ENCODE measurements around the gene PLD5.
"Not testable (repeated sequence)": the region's sequence is repeated elsewhere in the genome, so short reads cannot be mapped to it uniquely, and the experiment has no call there.

PLD5 gene

DNA sequence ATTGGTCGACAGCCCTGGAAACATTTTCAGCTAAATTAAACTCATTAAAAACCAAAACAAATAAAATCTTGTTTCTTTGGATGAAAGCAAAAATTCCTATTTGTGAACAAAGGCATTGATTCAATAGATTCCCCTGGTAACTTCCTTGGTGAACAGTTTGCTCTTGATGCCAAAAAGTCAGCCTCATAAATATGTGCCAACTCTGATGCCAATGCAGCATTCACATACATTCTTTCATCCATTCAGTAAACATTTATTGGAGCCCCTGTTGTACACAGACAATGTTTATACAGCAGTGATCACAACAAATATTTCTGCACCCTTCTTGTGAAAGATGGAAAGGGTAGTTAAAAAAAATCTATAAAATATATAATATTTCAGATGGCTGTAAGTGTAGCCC, 107.8 kb downstream of the PLD5 start:
- no peak for DNase-seq

GRCh38 chr1:242412921-242413320, 111.6 kb downstream of the PLD5 start:
- no peak for DNase-seq

- DNase-seq = no peak
Measured at GRCh38 chr1:242411901-242412300, 112.6 kb downstream of the PLD5 start.

GRCh38 chr1:242405947-242406346, 118.5 kb downstream of the PLD5 start:
- no peak for DNase-seq

GRCh38 chr1:242404296-242404695, 120.2 kb downstream of the PLD5 start:
- no peak for DNase-seq

- DNase-seq = no peak
Measured at GRCh38 chr1:242402956-242403355, 121.5 kb downstream of the PLD5 start.

GRCh38 chr1:242401937-242402336, 122.6 kb downstream of the PLD5 start:
- DNase-seq = no peak

- DNase-seq = no peak
Measured at GRCh38 chr1:242398351-242398750, 126.1 kb downstream of the PLD5 start.

- DNase-seq = no peak
Measured at GRCh38 chr1:242391896-242392295, 132.6 kb downstream of the PLD5 start.

DNA sequence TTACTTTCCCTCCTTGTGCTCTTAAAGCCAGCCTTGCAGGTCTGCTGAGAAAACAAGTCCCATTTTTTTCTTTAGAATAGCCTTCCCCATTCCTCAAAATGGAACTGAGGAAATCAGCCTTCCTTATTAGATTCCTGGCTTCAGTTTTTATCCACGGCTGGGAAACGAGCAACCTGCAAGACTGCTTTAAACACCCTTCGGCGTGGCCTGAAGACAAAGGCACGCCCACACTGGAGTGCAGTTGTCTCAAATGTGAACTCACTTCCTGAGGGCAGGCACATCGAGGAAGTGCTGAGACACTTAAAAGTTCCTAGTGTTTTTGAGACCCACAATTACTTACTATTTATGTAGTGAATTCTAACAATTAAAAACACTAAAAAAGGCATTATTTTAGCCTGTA, 148.4 kb downstream of the PLD5 start:
- DNase-seq = not testable (repeated sequence)

DNA sequence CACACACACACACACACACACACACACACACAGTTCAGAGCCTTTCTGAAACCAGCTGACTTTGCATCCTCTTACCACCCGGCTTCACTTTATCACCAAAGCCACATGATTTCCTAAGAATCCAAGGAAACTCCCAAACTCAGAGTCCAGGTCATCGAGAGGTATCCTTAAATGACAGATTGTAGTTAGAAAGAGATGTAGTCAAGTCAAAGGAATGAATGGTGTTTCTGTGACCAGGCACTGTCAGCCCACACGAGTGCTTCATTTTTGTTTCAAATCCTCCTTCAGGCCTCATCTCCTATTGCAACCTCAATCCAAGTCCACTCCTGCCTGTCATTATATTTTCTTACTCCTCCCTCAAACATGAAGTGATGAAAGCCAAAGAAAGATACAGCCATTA, 174.1 kb downstream of the PLD5 start:
- not testable (repeated sequence) for DNase-seq

GRCh38 chr1:242349636-242350035, 174.9 kb downstream of the PLD5 start:
- no peak for DNase-seq

DNA sequence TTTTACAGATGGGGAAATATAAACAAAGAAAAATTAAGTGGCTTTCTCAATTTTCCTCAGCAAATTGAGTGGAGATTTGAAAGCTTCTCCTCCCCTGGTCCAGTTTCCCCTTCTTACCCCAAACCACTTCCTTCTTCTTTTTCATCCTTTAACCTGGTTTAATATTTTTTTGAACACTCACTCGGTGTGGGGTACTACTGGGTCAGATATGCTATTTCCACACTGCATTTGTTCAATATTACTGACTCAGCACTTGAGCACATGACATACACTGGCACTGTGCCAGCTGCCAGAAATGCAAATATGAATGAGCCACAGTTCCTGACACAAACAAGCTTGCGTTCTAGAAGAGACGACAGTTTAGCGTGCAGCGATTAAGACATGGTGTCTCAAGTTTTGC, 193.6 kb downstream of the PLD5 start:
- DNase-seq = not testable (repeated sequence)

DNA sequence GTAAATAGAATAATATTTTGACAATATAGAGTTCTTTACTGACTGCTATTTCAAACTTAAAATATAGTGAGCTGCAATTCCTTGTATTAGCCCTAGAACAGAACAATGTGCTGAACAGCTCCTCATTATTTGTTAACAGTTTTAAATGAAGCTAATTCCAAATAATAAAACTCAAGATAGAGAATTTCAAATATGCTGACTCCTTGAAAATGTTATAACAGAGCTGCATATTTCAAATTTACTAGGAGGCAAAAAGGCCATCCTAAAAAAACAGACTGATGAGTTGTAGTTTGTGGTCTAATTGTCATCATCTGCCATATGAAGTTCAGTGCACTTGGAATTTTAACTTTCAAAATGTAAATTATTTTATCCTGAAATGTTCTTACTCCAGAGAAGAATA, 197.1 kb downstream of the PLD5 start:
- not testable (repeated sequence) for DNase-seq

- DNase-seq = not testable (repeated sequence)
Measured at GRCh38 chr1:242321981-242322380, 202.5 kb downstream of the PLD5 start.

GRCh38 chr1:242318140-242318539, 206.4 kb downstream of the PLD5 start:
- DNase-seq = no peak

- not testable (repeated sequence) for DNase-seq
Measured at GRCh38 chr1:242314865-242315264, 209.6 kb downstream of the PLD5 start.

DNA sequence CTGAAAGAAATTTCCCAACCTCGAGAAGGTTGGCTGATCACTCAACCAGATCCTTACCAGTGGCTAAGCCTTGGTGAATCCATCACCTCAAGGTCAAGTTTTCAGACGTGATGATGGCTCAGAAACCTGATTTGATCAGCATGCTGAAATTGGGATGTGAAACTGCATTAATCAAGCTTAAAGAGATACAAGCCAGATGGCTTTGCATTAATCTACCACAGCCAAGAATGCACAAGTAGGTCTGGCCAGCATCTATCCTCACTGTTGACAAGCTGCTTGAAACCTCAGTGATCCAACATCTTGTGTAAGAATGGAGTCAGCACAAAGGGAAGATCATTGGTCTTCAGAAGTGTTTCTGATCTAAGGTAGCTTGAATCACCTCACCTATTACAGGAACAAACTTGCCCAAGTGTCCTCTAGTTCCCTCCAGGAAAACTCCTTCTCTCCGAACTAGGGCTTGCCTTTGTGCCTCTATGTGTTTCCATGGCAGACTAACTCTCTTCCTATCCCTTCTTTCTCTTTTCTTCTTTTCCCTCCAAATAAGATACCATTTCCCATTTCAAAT, 210.3 kb downstream of the PLD5 start:
- DNase-seq = not testable (repeated sequence)

DNA sequence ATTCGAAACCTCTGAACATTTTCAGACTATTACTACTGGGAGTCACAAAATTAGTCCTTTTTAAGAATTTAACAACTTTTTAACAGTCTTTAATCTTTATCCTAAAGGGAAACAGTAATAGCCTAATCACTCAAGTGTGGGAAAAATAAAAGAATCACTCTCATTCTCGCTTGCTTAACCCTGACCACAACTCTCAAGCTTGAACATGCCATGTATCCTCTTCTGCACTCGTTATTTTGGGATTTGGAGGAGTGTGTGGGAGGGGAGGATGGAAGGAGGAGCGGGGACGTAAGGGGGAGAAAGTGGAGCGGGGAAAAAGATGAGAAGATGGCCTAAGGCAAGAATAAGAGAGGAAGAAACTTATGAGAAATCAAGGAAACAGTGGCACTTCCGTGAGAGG, 215.8 kb downstream of the PLD5 start:
- not testable (repeated sequence) for DNase-seq

- DNase-seq = not testable (repeated sequence)
Measured at GRCh38 chr1:242293781-242294180, 230.7 kb downstream of the PLD5 start.

- DNase-seq = not testable (repeated sequence)
Measured at GRCh38 chr1:242288067-242288466, 236.4 kb downstream of the PLD5 start.

GRCh38 chr1:242282758-242283485, 241.6 kb downstream of the PLD5 start:
- DNase-seq = not testable (repeated sequence)

GRCh38 chr1:242278406-242278805, 246.1 kb downstream of the PLD5 start:
- DNase-seq = not testable (repeated sequence)

- DNase-seq = not testable (repeated sequence)
Measured at GRCh38 chr1:242276769-242277168, 247.7 kb downstream of the PLD5 start.

DNA sequence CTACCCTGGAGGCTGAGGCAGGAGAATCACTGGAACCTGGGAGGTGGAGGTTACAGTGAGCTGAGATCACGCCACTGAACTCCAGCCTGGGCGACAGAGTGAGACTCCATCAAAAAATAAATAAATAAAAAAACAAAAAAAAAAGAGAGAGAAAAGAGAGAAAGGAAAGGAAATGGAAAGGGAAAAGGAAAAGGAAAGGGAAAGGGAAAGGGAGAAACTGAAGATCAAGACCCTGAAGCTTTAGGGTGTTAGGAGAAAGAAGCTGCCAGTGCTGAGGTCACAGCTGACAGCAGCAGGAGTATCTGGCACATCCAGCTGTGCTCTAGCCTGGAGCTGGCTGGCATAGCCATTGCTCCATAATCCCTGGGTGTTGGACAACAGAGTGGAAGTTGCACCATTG, 257.5 kb downstream of the PLD5 start:
- DNase-seq = not testable (repeated sequence)

All from CD4-positive, alpha-beta T cell treated with Interleukin-6 for 4 hours (primary cell).